AG09309 (cell line): ENCODE results near the gene GRIK2.

Experiments used
- DNase-seq: peaks from one replicate; pipeline ENCODE4 v3.0.0-alpha.2; 2010; ENCODE audit warnings: low read depth
- H3K4me3 ChIP-seq: 2 replicates; pipeline ENCODE4 v1.5.1; 2011; ENCODE audit warnings: mild to moderate bottlenecking, low read depth, low read length, moderate library complexity; ENCODE audit not compliant: control insufficient read depth
- CTCF ChIP-seq: IDR thresholded peaks from 2 replicates; pipeline ENCODE4 v1.5.1; 2011; ENCODE audit warnings: mild to moderate bottlenecking, low read depth, low read length, inconsistent platforms; ENCODE audit not compliant: insufficient read depth, control insufficient read depth; ENCODE audit errors: missing control alignments

The GRIK2 gene

GRCh38 chr6:101705866-101706265, 312.4 kb downstream of the GRIK2 start:
- DNase-seq = no peak
- H3K4me3 ChIP-seq = no peak overlapping the region
- no peak for TF ChIP-seq CTCF

GRCh38 chr6:101706576-101706975, 313.1 kb downstream of the GRIK2 start:
- no peak for DNase-seq
- TF ChIP-seq CTCF = no peak
- no peak overlapping the region for H3K4me3 ChIP-seq

- TF ChIP-seq CTCF = no peak
- H3K4me3 ChIP-seq = no peak overlapping the region
- DNase-seq = no peak
Measured at GRCh38 chr6:101711518-101711917, 318.0 kb downstream of the GRIK2 start.

- H3K4me3 ChIP-seq = no peak overlapping the region
- DNase-seq = no peak
- no peak for TF ChIP-seq CTCF
Measured at GRCh38 chr6:101716387-101716786, 322.9 kb downstream of the GRIK2 start.

- no peak for TF ChIP-seq CTCF
- DNase-seq = no peak
- no peak overlapping the region for H3K4me3 ChIP-seq
Measured at GRCh38 chr6:101716810-101717209, 323.3 kb downstream of the GRIK2 start.

- DNase-seq = no peak
Measured at GRCh38 chr6:101719521-101719920, 326.0 kb downstream of the GRIK2 start.

More at GRCh38 chr6:101719521-101719920, 326.0 kb downstream of the GRIK2 start:
- H3K4me3 ChIP-seq = no peak overlapping the region
- TF ChIP-seq CTCF = no peak
